DMS 273 treated with DMSO at 0.1 percent for 48 hours (cell line): Measurements from ENCODE around the gene CFAP97D1.

Experiments used
- DNase-seq: peaks from one replicate; lab custom pipeline; 2025; lab: John Stamatoyannopoulos, UW

Gene CFAP97D1

GRCh38 chr17:43829738-43830137 lies 49.5 kb downstream of the CFAP97D1 start:
- DNase-seq = no peak

- DNase-seq = no peak
Measured at GRCh38 chr17:43830510-43831140, 50.4 kb downstream of the CFAP97D1 start.

GRCh38 chr17:43831633-43832032 lies 51.4 kb downstream of the CFAP97D1 start:
- no peak for DNase-seq

GRCh38 chr17:43832168-43832975 lies 52.1 kb downstream of the CFAP97D1 start:
- DNase-seq = no peak

GRCh38 chr17:43832976-43833829 lies 53.0 kb downstream of the CFAP97D1 start, which contains the start of gene MPP3:
TSS of gene MPP3 (minus strand) at chr17:43833146. CDS start at chr17:43831906, 1,240 bp downstream.
- no peak for DNase-seq

- no peak for DNase-seq
Measured at GRCh38 chr17:43834106-43834505, 53.9 kb downstream of the CFAP97D1 start.
